Right ventricle myocardium superior (tissue), 1 donor: ENCODE results near the gene RAB9A. TPM values are rescaled to one million over a fixed set of nuclear protein-coding genes. Genes with fewer than 3 reads are reported as not detected.
"Not testable (repeated sequence)": the region's sequence is repeated elsewhere in the genome, so short reads cannot be mapped to it uniquely, and the experiment has no call there.

Experiments used
- ATAC-seq: fragments of 200-7000 bp; cut with Tn5 transposase; one replicate; pipeline ENCODE4 v1.9.1; 2020; ENCODE audit warnings: mild to moderate bottlenecking; ENCODE audit not compliant: poor library complexity
- DNase-seq: peaks from one replicate; pipeline ENCODE4 v3.0.0-alpha.2; 2020
- intact Hi-C: fragments of 100-400 bp; cut with DNase I; formaldehyde crosslinking; loops from one replicate; pipeline ENCODE4 v1.11.2; 2022
- long read RNA-seq: library from polyadenylated mRNA; unstranded; transcript quantifications from one replicate; pipeline ENCODE4 v2.0.0, GENCODE V29; 2021
- total RNA-seq: library from RNA; stranded (reverse); fragmentation: NEBNext Ultra II Directional; extraction: Animal tissue kit (Norgen Biotek cat#: 25700); gene quantifications from one replicate; pipeline ENCODE4 v1.2.1, GENCODE V29; 2021
- donor health status: DM: no; HTN: yes; CAD: no; lungs with severe emphysema.

Gene RAB9A
- total RNA-seq, result 22.6 TPM
- long read RNA-seq, transcript RAB9A-202 (3 exons, 2,039 nt), result major isoform, 29 of 36 reads
- long read RNA-seq, partial matches to known transcripts, result 0 of 36 reads
- long read RNA-seq, other reads (novel, unspliced or antisense), result 2 of 36 reads

GRCh38 chrX:13688958-13689740, at the start of gene RAB9A:
RAB9A (plus strand) TSS chrX:13689128; CDS start chrX:13708747, 19,619 bp downstream.
- intact Hi-C loops, result no loop called here

DNA sequence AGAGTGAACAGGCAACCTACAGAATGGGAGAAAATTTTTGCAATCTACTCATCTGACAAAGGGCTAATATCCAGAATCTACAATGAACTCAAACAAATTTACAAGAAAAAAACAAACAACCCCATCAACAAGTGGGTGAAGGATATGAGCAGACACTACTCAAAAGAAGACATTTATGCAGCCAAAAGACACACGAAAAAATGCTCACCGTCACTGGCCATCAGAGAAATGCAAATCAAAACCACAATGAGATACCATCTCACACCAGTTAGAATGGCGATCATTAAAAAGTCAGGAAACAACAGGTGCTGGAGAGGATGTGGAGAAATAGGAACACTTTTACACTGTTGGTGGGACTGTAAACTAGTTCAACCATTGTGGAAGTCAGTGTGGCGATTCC, 47.2 kb upstream of the RAB9A start:
- ATAC-seq, DNase-seq, intact Hi-C loops: not testable (repeated sequence)

More at GRCh38 chrX:13688958-13689740, at the start of gene RAB9A:
- DNase-seq (peak; percentile 88), ATAC-seq (peak; percentile 99)

DNA sequence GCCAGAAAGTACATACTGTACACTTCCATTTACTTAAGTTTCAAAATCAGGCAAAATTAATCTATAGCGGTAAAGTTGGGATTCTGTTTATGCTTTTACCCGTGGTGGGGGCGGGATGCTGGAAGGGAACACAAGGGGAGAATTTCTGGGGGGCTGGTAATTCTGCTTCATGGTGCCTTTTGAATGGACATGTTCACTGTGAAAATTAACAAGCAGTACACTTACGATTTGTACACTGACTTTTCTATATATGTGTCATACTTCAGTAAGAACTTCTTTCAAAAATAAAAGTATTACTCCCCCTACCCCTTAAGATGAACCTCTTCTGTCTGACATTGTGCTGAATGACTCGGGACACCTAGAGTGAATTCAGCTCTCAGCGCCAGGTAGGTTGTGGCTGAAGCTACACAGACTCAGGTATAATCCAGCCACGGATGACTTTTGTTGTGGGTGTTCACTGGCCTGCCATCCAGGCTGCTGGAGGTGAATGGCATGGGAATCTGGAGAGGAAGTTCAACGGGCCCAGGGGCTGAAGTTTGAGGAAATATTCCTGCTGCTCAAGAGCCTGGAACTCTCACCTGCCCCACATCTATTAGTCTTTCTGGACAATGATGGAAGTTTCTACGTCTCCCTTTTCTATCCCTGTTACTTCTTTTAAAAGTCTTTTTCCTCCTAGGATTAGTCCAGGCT, 43.3 kb upstream of the RAB9A start:
- DNase-seq, result no peak
- ATAC-seq, result no peak
- intact Hi-C loops, result loop anchor here (2.0 kb wide), 1 partner anchor 143 kb away; no protein-coding TSS in a partner anchor

DNA sequence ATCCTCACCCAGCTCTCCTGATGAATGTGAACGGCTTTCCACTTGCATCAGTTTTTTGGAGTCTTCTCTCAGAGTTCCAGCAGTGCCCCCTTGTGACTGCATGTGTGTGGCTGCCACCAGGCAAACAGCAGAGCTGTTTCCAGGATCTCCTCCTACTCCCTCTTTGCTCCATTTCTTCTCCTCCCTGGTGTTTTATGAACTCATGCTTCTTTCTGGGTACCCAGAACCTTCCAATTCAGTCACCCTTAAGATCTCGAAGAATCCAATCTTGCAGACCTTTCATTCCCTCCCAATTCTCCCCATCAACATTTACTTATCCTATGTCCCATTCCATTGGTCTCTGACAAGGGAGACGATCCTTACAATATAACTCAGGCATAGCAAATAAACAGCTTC, 42.8 kb upstream of the RAB9A start:
- intact Hi-C loops, result no loop called here
- DNase-seq, result peak; percentile 65
- peak; percentile 81 for ATAC-seq

- DNase-seq (peak; percentile 58), ATAC-seq (peak; percentile 65)
- intact Hi-C loops, result no loop called here
Measured at GRCh38 chrX:13647709-13648212, 41.2 kb upstream of the RAB9A start.

DNA sequence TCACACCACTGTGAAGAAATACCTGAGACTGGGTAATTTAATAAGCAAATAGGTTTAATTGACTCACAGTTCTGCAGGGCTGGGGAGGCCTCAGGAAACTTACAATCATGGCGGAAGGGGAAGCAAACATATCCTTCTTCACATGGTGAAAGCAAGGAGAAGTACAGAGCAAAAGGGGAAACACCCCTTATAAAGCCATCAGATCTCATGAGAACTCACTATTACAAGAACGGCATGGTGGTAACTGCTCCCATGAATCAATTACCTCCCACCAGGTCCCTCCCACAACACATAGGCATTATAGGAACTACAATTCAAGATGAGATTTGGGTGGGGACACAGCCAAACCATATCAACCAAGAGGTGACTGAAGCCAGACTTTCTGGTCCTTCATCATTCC, 40.6 kb upstream of the RAB9A start:
- intact Hi-C loops, ATAC-seq, DNase-seq: not testable (repeated sequence)

DNA sequence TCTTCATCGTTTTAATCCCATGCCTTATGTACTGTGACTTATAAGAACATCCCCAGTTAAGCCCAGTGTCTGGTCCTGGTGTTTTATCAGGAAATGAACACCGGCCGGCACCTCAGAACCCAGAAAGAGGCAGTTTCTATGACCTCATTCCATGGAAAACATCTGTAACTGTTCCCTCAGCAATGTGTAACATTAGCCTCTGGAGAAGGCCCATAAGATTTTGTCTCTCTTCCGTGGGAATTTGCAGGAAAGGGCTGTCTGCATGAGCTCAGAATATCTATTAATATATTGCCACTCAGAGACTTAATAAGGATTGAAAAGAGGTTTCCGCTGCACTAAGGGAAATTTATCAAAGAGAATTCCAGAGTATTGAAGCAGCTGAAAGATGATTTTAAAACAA, 39.1 kb upstream of the RAB9A start:
- DNase-seq (no peak), ATAC-seq (no peak)
- intact Hi-C loops, result no loop called here

GRCh38 chrX:13650318-13650717, 38.6 kb upstream of the RAB9A start:
- no peak for ATAC-seq
- no peak for DNase-seq
- intact Hi-C loops, result no loop called here

DNA sequence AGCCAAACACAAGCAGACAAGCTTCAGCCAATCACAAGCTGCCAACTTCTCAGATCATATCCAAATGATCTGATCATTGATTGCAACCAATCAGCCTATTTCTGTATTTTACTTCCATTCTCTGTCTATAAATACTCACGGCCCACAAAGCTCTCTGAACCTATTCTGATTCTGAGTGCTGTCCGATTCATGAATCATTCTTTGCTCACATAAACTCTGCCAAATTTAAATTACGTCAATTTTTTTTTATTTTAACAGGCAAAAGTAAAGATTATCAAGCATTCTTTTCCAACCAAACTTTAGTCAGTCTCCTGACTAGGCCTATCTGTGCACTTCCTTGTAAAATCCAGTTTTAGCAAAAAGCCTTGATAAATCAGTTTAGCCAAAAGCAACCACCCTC, 37.8 kb upstream of the RAB9A start:
- intact Hi-C loops, result no loop called here
- DNase-seq, result no peak
- ATAC-seq, result no peak

DNA sequence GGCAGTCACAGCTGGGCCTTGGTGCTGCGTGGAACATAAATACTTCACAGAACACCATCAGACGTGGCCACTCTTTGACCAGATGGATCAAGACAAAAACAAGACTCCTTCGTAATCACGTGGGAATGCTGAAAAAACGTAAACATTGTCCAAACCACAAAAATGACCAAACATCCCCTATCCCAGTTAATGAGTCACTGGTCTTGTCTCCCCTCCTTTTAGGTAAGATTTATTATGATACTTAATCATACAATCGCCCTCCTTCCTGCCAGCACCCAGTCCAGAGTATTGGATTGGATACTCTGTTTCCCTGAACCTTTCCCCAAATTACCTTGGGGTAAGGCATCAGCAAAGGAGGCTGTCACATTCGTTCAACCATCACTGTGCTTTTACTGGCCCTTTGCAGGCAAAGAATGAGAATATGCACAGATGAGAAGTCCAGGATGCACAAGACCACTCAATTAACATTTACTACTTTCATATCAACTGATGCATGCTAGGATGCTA, 36.6 kb upstream of the RAB9A start:
- ATAC-seq, result no peak
- intact Hi-C loops, result no loop called here
- DNase-seq, result no peak

GRCh38 chrX:13652850-13653693, 35.9 kb upstream of the RAB9A start, which contains the start of gene TCEANC:
TCEANC (plus strand) TSS chrX:13653141; CDS start chrX:13662509, 9,368 bp downstream.
- intact Hi-C loops, result no loop called here
- ATAC-seq (peak; percentile 99), DNase-seq (peak; percentile 97)

- DNase-seq (no peak), ATAC-seq (no peak)
- intact Hi-C loops, result no loop called here
Measured at GRCh38 chrX:13654116-13654515, 34.8 kb upstream of the RAB9A start.

- ATAC-seq, result no peak
- intact Hi-C loops, result loop anchor here (5.0 kb wide), 2 partner anchors 77 to 377 kb away; partner anchors contain the start of genes OFD1 and TRAPPC2
- no peak for DNase-seq
Measured at GRCh38 chrX:13655674-13656073, 33.3 kb upstream of the RAB9A start.

GRCh38 chrX:13658602-13659001, 30.3 kb upstream of the RAB9A start:
- ATAC-seq, result peak; percentile 75
- intact Hi-C loops, result loop anchor here (5.0 kb wide), 2 partner anchors 74 to 374 kb away; partner anchors contain the start of genes OFD1 and TRAPPC2

DNA sequence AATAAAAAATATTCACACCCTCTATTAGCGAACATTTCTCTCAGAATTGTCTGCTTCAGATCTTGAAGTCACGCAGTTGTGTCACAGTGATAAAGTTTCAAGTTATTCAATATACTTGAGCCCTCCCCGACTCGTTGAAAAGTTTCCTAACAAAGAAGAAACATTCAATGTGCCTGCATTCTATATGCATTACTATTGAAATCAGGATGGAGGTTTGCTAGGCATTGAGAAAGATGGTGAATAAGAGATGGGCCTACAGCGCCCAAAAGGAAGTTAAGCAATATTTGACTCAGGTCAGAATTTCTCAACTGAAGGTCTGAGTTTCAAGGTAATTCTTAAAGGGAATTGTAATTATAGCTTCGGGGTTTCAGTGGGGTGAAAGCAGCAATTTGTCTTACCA, 29.9 kb upstream of the RAB9A start:
- ATAC-seq (no peak), DNase-seq (no peak)
- intact Hi-C loops, result loop anchor here (5.0 kb wide), 2 partner anchors 73 to 373 kb away; partner anchors contain the start of genes OFD1 and TRAPPC2

More at GRCh38 chrX:13658602-13659001, 30.3 kb upstream of the RAB9A start:
- DNase-seq, result no peak

DNA sequence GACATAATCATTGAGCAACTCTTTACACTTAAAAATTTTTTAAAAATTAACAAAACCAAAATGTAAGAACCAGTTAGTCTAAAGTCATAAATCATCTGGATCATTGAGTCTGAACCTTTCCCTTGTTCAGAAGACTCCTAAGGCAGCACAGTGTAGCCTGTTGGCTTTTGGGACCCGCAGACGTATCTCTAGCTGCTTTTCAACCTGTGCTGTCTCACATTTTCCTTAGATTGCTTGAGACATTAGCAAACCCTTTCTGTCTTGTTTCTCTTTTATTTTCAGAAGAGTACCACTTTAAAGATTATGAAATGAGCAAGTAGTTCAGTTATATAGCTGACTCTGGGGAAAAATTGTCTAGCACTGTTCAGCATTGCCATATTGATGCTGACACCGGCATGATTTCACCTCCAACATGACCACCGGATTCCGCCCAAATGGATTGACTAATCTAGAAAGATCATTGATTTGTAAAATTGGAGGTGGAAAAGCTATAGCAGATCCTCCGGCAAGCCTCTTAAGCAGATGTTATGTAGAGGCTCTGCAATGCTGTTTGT, 27.1 kb upstream of the RAB9A start:
- no peak for ATAC-seq
- DNase-seq, result no peak
- intact Hi-C loops, result no loop called here

- intact Hi-C loops, result no loop called here
- no peak for ATAC-seq
Measured at GRCh38 chrX:13662355-13662791, 26.6 kb upstream of the RAB9A start.

GRCh38 chrX:13664020-13664419, 24.9 kb upstream of the RAB9A start:
- DNase-seq (no peak), ATAC-seq (peak; percentile 66)
- intact Hi-C loops, result no loop called here

More at GRCh38 chrX:13662355-13662791, 26.6 kb upstream of the RAB9A start:
- no peak for DNase-seq
